IMR-90 (cell line): ENCODE results near the gene CEP126. TPM values are rescaled to one million over a fixed set of nuclear protein-coding genes. Genes with fewer than 3 reads are reported as not detected.

Source experiments
- ATAC-seq: fragments of 200-7000 bp; cut with Tn5 transposase; 2 replicates; pipeline ENCODE4 v1.9.1; 2020; ENCODE audit warnings: low read depth, mild to moderate bottlenecking, moderate library complexity
- Bru-seq: library from RNA; stranded (reverse); fragments of 400-500 nt; gene quantifications from one replicate; lab custom pipeline; 2021; lab: Mats Ljungman, UMichigan
- BruChase-seq, 2 experiments: library from RNA; stranded (reverse); fragments of 400-500 nt; gene quantifications; one replicate each; lab custom pipeline; 2021; lab: Mats Ljungman, UMichigan
- BruUV-seq: library from RNA; stranded (reverse); fragments of 400-500 nt; replicated peaks from 2 replicates; lab custom pipeline; 2021; lab: Mats Ljungman, UMichigan
- CTCF ChIA-PET: fragments of 300-600 bp; formaldehyde crosslinking; extraction: SDS; loops from one replicate; lab custom pipeline; 2021; ENCODE audit warnings: antibody characterized with exemption; lab: Yijun Ruan, JAX
- POLR2A ChIA-PET: fragments of 300-600 bp; sonication (Branson Sonifier 250); formaldehyde crosslinking; loops from one replicate; lab custom pipeline; 2022; ENCODE audit warnings: antibody characterized with exemption; ENCODE audit not compliant: unreplicated experiment; lab: Charles Lee
- DNase-seq: peaks from one replicate; pipeline ENCODE4 v3.0.0; 2013
- H2AFZ ChIP-seq: replicated peaks from 2 replicates; pipeline ENCODE3; 2013; ENCODE audit warnings: low read length, mild to moderate bottlenecking; ENCODE audit not compliant: poor library complexity
- H2AK5ac ChIP-seq: 2 replicates; pipeline ENCODE4 v1.6.1; 2013; ENCODE audit warnings: low read depth, low read length, inconsistent platforms
- H2AK9ac ChIP-seq: replicated peaks from 2 replicates; pipeline ENCODE3; 2013; ENCODE audit warnings: mild to moderate bottlenecking, low read depth, low read length, moderate library complexity; ENCODE audit not compliant: poor library complexity
- H2BK120ac ChIP-seq: 2 replicates; pipeline ENCODE4 v1.6.1; 2013; ENCODE audit warnings: low read depth, low read length, inconsistent platforms
- H2BK15ac ChIP-seq: 3 replicates; pipeline ENCODE4 v1.6.1; 2013; ENCODE audit warnings: low read depth, low read length, inconsistent platforms
- H2BK20ac ChIP-seq: 2 replicates; pipeline ENCODE4 v1.6.1; 2013; ENCODE audit warnings: low read depth, mild to moderate bottlenecking, inconsistent platforms, low read length, moderate library complexity
- H2BK5ac ChIP-seq: 2 replicates; pipeline ENCODE4 v1.6.1; 2013; ENCODE audit warnings: mild to moderate bottlenecking, low read depth, low read length, inconsistent platforms; ENCODE audit not compliant: poor library complexity, severe bottlenecking
- H3K14ac ChIP-seq: replicated peaks from 2 replicates; pipeline ENCODE4 v1.6.1; 2013; ENCODE audit warnings: low read depth, low read length, inconsistent platforms
- H3K18ac ChIP-seq: 2 replicates; pipeline ENCODE4 v1.6.1; 2013; ENCODE audit warnings: low read depth, low read length, control low read depth
- H3K23ac ChIP-seq: 2 replicates; pipeline ENCODE4 v1.6.1; 2013; ENCODE audit warnings: low read depth, low read length, inconsistent platforms
- H3K27ac ChIP-seq: 2 replicates; pipeline ENCODE4 v1.5.1; 2013; ENCODE audit warnings: mild to moderate bottlenecking, control low read depth, low read length; ENCODE audit not compliant: insufficient read depth
- H3K27me3 ChIP-seq: 2 replicates; pipeline ENCODE4 v1.6.1; 2013; ENCODE audit warnings: low read length; ENCODE audit not compliant: control insufficient read depth, insufficient read depth
- H3K36me3 ChIP-seq: 2 replicates; pipeline ENCODE4 v1.6.1; 2013; ENCODE audit warnings: low read length, mixed read lengths; ENCODE audit not compliant: control insufficient read depth, insufficient read depth
- H3K4ac ChIP-seq: 2 replicates; pipeline ENCODE4 v1.6.1; 2013; ENCODE audit warnings: low read depth, low read length, inconsistent platforms
- H3K4me1 ChIP-seq: 2 replicates; pipeline ENCODE4 v1.6.1; 2013; ENCODE audit warnings: low read length, mixed read lengths; ENCODE audit not compliant: control insufficient read depth, insufficient read depth
- H3K4me2 ChIP-seq: 2 replicates; pipeline ENCODE4 v1.6.1; 2013; ENCODE audit warnings: low read depth, mild to moderate bottlenecking, control low read depth, low read length, moderate library complexity
- H3K4me3 ChIP-seq: 2 replicates; pipeline ENCODE4 v1.5.1; 2013; ENCODE audit warnings: low read depth, mild to moderate bottlenecking, control low read depth, low read length, moderate library complexity; ENCODE audit not compliant: insufficient read depth
- H3K56ac ChIP-seq: 2 replicates; pipeline ENCODE4 v1.6.1; 2013; ENCODE audit warnings: low read length, inconsistent platforms; ENCODE audit not compliant: insufficient read depth; ENCODE audit errors: extremely low read depth
- H3K79me1 ChIP-seq, 2 experiments: 2 replicates each; pipeline ENCODE4 v1.6.1; 2013; ENCODE audit warnings: low read length in 2 of 2, inconsistent platforms in 1 of 2, low read depth in 1 of 2
- H3K9ac ChIP-seq: 2 replicates; pipeline ENCODE4 v1.6.1; 2013; ENCODE audit warnings: low read depth, low read length, control low read depth
- H3K9me1 ChIP-seq: 2 replicates; pipeline ENCODE4 v1.6.1; 2013; ENCODE audit warnings: low read length, inconsistent platforms; ENCODE audit not compliant: insufficient read depth
- H3K9me3 ChIP-seq: 2 replicates; pipeline ENCODE4 v1.6.1; 2013; ENCODE audit warnings: low read length; ENCODE audit not compliant: control insufficient read depth, insufficient read depth
- H4K20me1 ChIP-seq: 2 replicates; pipeline ENCODE4 v1.6.1; 2013; ENCODE audit warnings: low read length, inconsistent platforms; ENCODE audit not compliant: insufficient read depth
- H4K5ac ChIP-seq: 2 replicates; pipeline ENCODE4 v1.6.1; 2013; ENCODE audit warnings: mild to moderate bottlenecking, low read depth, low read length, control low read depth
- H4K8ac ChIP-seq, 2 experiments: 2 replicates each; pipeline ENCODE4 v1.6.1; 2013; ENCODE audit warnings: low read depth in 2 of 2, low read length in 2 of 2, control low read depth in 1 of 2, inconsistent platforms in 1 of 2
- H4K91ac ChIP-seq: 2 replicates; pipeline ENCODE4 v1.6.1; 2013; ENCODE audit warnings: low read depth, low read length, inconsistent platforms; ENCODE audit not compliant: insufficient read depth
- CTCF ChIP-seq: conservative IDR thresholded peaks from 2 replicates; pipeline ENCODE4 v1.5.1; 2012; ENCODE audit warnings: mild to moderate bottlenecking, low read depth, low read length, improper control_type of control experiment
- MAZ ChIP-seq: IDR thresholded peaks from 2 replicates; pipeline ENCODE4 v1.6.1; 2012; ENCODE audit warnings: low read depth, mild to moderate bottlenecking, low read length, improper control_type of control experiment, moderate library complexity, borderline replicate concordance
- MXI1 ChIP-seq: IDR thresholded peaks from 2 replicates; pipeline ENCODE4 v1.6.1; 2012; ENCODE audit warnings: low read depth, mild to moderate bottlenecking, low read length, moderate library complexity, borderline replicate concordance
- NFE2L2 ChIP-seq: fragments of 150-350 bp; IDR thresholded peaks from 2 replicates; pipeline ENCODE4 v1.6.1; 2016; ENCODE audit warnings: low read depth, mild to moderate bottlenecking, low read length
- POLR2A ChIP-seq: IDR thresholded peaks from 2 replicates; pipeline ENCODE4 v1.6.1; 2012; ENCODE audit warnings: mild to moderate bottlenecking, low read depth, low read length
- RAD21 ChIP-seq: IDR thresholded peaks from 2 replicates; pipeline ENCODE4 v1.6.1; 2012; ENCODE audit warnings: low read length, improper control_type of control experiment
- USF2 ChIP-seq: fragments of 150-350 bp; IDR thresholded peaks from 2 replicates; pipeline ENCODE4 v1.6.1; 2017; ENCODE audit warnings: mild to moderate bottlenecking, antibody characterized with exemption, low read length, low read depth
- WGBS, 2 experiments: methylation state at CpG; one replicate each; pipeline versions ENCODE4 v1.1.5 to v1.1.7; 2013; ENCODE audit warnings: missing lambda C conversion rate in 2 of 2; ENCODE audit not compliant: insufficient read length in 1 of 2; ENCODE audit errors: extremely low coverage in 2 of 2; 5-methylcytosine and 5-hydroxymethylcytosine counted together
- dilution Hi-C: fragments of 300-500 bp; cut with HindIII; formaldehyde crosslinking; loops from one replicate; pipeline ENCODE4 v1.14.3; 2018; ENCODE audit warnings: low sequenced_read_pairs; ENCODE audit not compliant: unreplicated experiment
- in situ Hi-C: fragments of 300-500 bp; cut with MboI; formaldehyde crosslinking; loops from 3 replicates; pipeline ENCODE4 v1.14.3; 2019; ENCODE audit warnings: low sequenced_read_pairs, inconsistent platforms, mixed read lengths
- intact Hi-C: fragments of 100-400 bp; cut with micrococcal nuclease; formaldehyde crosslinking; loops from 2 replicates; pipeline ENCODE4 v1.10.0; 2022
- long read RNA-seq: library from polyadenylated mRNA; unstranded; transcript quantifications from one replicate; pipeline ENCODE4 v2.0.0, GENCODE V29; 2021; ENCODE audit not compliant: unreplicated experiment
- polyA plus RNA-seq, 3 experiments: library from polyadenylated mRNA; depleted of rRNA; stranded (reverse); fragments of >200 nt; gene quantifications; 2 replicates each; pipeline ENCODE4 v1.2.3, GENCODE V29; 2012; ENCODE audit warnings: low replicate concordance in 1 of 3
- total RNA-seq: library from RNA; depleted of rRNA; stranded (reverse); fragments of >200 nt; gene quantifications from 2 replicates; pipeline ENCODE4 v1.2.3, GENCODE V29; 2012; rRNA removed

Gene CEP126, protein sequence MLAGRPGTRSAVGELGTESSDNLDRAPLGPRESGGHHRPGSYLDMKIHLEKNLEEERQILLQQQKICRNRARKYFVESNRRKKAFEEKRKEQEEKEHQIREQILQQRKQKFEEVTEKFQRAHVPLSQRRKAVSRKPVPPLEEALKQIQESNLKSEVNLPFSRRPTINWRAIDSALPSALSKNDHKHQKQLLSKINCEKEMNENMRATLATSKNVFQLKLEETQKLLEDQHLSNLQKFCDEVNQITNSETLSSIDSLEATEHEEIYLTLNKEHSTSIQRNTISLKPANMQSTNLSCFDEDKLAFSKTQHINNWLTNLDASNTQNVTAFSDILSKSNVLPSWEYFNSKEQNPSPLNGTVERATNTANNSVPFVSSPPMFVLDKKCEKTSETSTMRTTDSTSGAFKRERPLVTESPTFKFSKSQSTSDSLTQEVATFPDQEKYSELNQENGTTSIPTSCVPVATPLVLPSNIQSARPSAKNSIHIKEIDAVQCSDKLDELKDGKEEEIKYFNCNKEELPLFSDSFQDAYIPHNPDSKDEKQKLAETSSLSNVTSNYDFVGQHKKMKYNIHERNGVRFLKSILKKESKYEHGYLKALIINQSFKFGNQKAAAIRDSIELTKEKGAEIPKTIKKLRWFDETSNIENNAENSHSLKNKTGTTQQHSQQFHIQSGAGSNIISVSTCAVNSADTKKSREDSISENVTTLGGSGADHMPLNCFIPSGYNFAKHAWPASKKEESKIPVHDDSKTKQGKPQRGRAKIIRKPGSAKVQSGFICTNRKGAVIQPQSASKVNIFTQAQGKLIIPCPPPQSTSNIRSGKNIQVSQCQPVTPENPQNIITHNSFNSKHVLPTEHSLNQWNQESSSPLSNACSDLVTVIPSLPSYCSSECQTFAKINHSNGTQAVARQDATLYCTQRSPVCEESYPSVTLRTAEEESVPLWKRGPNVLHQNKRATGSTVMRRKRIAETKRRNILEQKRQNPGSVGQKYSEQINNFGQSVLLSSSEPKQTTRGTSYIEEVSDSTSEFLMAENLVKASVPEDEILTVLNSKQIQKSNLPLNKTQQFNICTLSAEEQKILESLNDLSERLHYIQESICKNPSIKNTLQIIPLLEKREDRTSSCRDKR
- total RNA-seq (0.72 and 1.1 TPM in 2 replicates), polyA plus RNA-seq (2012; rRNA removed) (0.83 and 1.4 TPM in 2 replicates), Bru-seq, nascent RNA (percentile 53 among the genes with signal in this experiment), BruChase-seq, experiment 1, labeled RNA remaining after a 6-hour chase (percentile 58 among the genes with signal in this experiment), BruChase-seq, experiment 2, labeled RNA remaining after a 2-hour chase (percentile 57 among the genes with signal in this experiment)
- 0.14 and 0.16 TPM in 2 replicates for polyA plus RNA-seq (2012; cell fraction: cytosol; rRNA removed)
- 0.49 and 5.4 TPM in 2 replicates for polyA plus RNA-seq (2012; cell fraction: nucleus; rRNA removed; ENCODE audit: low replicate concordance)
- long read RNA-seq, full-length matches to known transcripts, result 1 of 7 reads
- long read RNA-seq, partial matches to known transcripts, result 3 of 7 reads
- long read RNA-seq, other reads (novel, unspliced or antisense), result 3 of 7 reads

GRCh38 chr11:101914738-101915426 is at the start of gene CEP126:
Gene CEP126 (plus strand): TSS chr11:101915010. CDS start chr11:101915285, 275 bp downstream.
- peak within 1 kb of the TSS; percentile 98 for H2AFZ ChIP-seq
- peak within 1 kb of the TSS; percentile 89 for H2BK5ac ChIP-seq
- peak within 1 kb of the TSS; percentile 79 for H2AK9ac ChIP-seq
- H3K23ac ChIP-seq, result peak within 1 kb of the TSS; percentile 33; the same call in 1 of the 2 replicates
- peak within 1 kb of the TSS; percentile 68 to 75; a peak in 3 of 4 replicates for H4K8ac ChIP-seq
- H3K14ac ChIP-seq, result peak within 1 kb of the TSS; percentile 84
- H4K5ac ChIP-seq, result peak within 1 kb of the TSS; percentile 93; the same call in 1 of the 2 replicates
- dilution Hi-C loops, result no loop called here
- peak within 1 kb of the TSS; percentile 97 for H3K4me3 ChIP-seq
- H3K18ac ChIP-seq, result peak within 1 kb of the TSS; percentile 94
- no peaks in the 10 kb centered on the region for H3K36me3 ChIP-seq
- no peak within 1 kb of the TSS; the same call in 2 of the 3 replicates for H2BK15ac ChIP-seq
- in situ Hi-C loops, result no loop called here
- H3K9me1 ChIP-seq, result peaks cover 2% of the 10 kb centered on the region; the same call in 1 of the 2 replicates
- DNase-seq (peak; percentile 93), ATAC-seq (peak; percentile 96)
- H2BK20ac ChIP-seq, result no peak within 1 kb of the TSS; the same call in 1 of the 2 replicates
- H3K4me1 ChIP-seq, result peaks cover 8% of the 10 kb centered on the region
- H4K91ac ChIP-seq, result peak within 1 kb of the TSS; percentile 71
- CTCF ChIA-PET, result interaction anchor here (0.6 to 1.3 kb wide), 6 partner anchors 35 to 1221 kb away, joined by 3 to 12 read pairs (median 4); no protein-coding TSS in a partner anchor
- peak within 1 kb of the TSS; percentile 71 for H3K9ac ChIP-seq
- H2AK5ac ChIP-seq, result no peak within 1 kb of the TSS
- peak within 1 kb of the TSS; percentile 59 for H3K4ac ChIP-seq
- peak within 1 kb of the TSS; percentile 55; the same call in 1 of the 2 replicates for H3K56ac ChIP-seq
- no peaks in the 10 kb centered on the region for H3K27me3 ChIP-seq
- WGBS, 2 experiments, result 0% methylated on average over 12 of the region's 56 CpGs; no CpG with 5 or more reads in 1 of the 2 experiments
- H3K27ac ChIP-seq, result peak within 1 kb of the TSS; percentile 77
- H4K20me1 ChIP-seq, result no peaks in the 10 kb centered on the region
- no peaks in the 10 kb centered on the region for H3K9me3 ChIP-seq
- peak within 1 kb of the TSS; percentile 99 for H3K4me2 ChIP-seq
- intact Hi-C loops, result loop anchor here (1.0 to 5.0 kb wide), 2 partner anchors 53 to 92 kb away; no protein-coding TSS in a partner anchor
- POLR2A ChIA-PET, result no interaction called here
- H2BK120ac ChIP-seq, result peak within 1 kb of the TSS; percentile 84
- peaks cover 0 to 5% of the 10 kb centered on the region in 2 experiments; a peak in 1 of 4 replicates for H3K79me1 ChIP-seq
- BruUV-seq, result no TSS peak
- peak; percentile 94 for TF ChIP-seq MAZ
- no peak for TF ChIP-seq NFE2L2
- TF ChIP-seq CTCF, result peak; percentile 51
- peak; percentile 69 for TF ChIP-seq POLR2A
- TF ChIP-seq USF2, result peak; percentile 77
- TF ChIP-seq MXI1, result 0 out of 2 replicates have a peak, but pooled peaks have one; percentile 74
- peak; percentile 36 for TF ChIP-seq RAD21
